NOMO-1 (cell line): ENCODE results near the gene TAX1BP1.

Experiments used
- DNase-seq, 2 experiments: peaks; one replicate each; lab custom pipeline; 2025; ENCODE audit not compliant: unreplicated experiment in 2 of 2; lab: John Stamatoyannopoulos, UW

Gene TAX1BP1

GRCh38 chr7:27739909-27740448 is at the start of gene TAX1BP1:
TSS of gene TAX1BP1 (plus strand) at chr7:27740162. CDS start at chr7:27748525, 8,363 bp downstream.
- DNase-seq = peak; percentile 91 to 92

GRCh38 chr7:27690649-27691048 is 49.3 kb upstream of the TAX1BP1 start:
- no peak for DNase-seq

- peak; percentile 54 to 70 for DNase-seq
These were observed 46.2 kb upstream of the TAX1BP1 start for GRCh38 chr7:27693794-27694193.

- DNase-seq = no peak
These were observed 44.9 kb upstream of the TAX1BP1 start for GRCh38 chr7:27695096-27695495.

- DNase-seq = peak; percentile 68 to 95
These were observed 42.0 kb upstream of the TAX1BP1 start for GRCh38 chr7:27697861-27698430.

GRCh38 chr7:27699751-27700150 is 40.2 kb upstream of the TAX1BP1 start:
- no peak for DNase-seq

- DNase-seq = no peak
These were observed 39.5 kb upstream of the TAX1BP1 start for GRCh38 chr7:27700501-27700900.

GRCh38 chr7:27703181-27703580 is 36.8 kb upstream of the TAX1BP1 start:
- no peak for DNase-seq

- no peak for DNase-seq
These were observed 35.4 kb upstream of the TAX1BP1 start for GRCh38 chr7:27704422-27705199.

GRCh38 chr7:27705200-27705594 is 34.8 kb upstream of the TAX1BP1 start:
- no peak for DNase-seq

- DNase-seq = no peak
These were observed 31.5 kb upstream of the TAX1BP1 start for GRCh38 chr7:27708485-27708884.

GRCh38 chr7:27709137-27710075 is 30.6 kb upstream of the TAX1BP1 start:
- no peak for DNase-seq

- DNase-seq = no peak
These were observed 27.7 kb upstream of the TAX1BP1 start for GRCh38 chr7:27712217-27712616.

- DNase-seq = no peak
These were observed 25.0 kb upstream of the TAX1BP1 start for GRCh38 chr7:27714831-27715444.

- no peak for DNase-seq
These were observed 16.9 kb upstream of the TAX1BP1 start for GRCh38 chr7:27723085-27723484.

- no peak for DNase-seq
These were observed 12.9 kb upstream of the TAX1BP1 start for GRCh38 chr7:27727058-27727457.

GRCh38 chr7:27730112-27730511 is 9.8 kb upstream of the TAX1BP1 start:
- no peak for DNase-seq

GRCh38 chr7:27734583-27734982 is 5.4 kb upstream of the TAX1BP1 start:
- DNase-seq = no peak

- no peak for DNase-seq
These were observed 4.8 kb upstream of the TAX1BP1 start for GRCh38 chr7:27735165-27735564.

- DNase-seq = no peak
These were observed 4.1 kb upstream of the TAX1BP1 start for GRCh38 chr7:27735831-27736230.

- DNase-seq = no peak
These were observed 2.8 kb upstream of the TAX1BP1 start for GRCh38 chr7:27737178-27737577.
